Measurements from ENCODE around the gene MTFR1L. TPM values are rescaled to one million over a fixed set of nuclear protein-coding genes. Genes with fewer than 3 reads are reported as not detected.

MTFR1L gene
- polyA plus RNA-seq, 5 donors = 71.4 to 89.1 (median 77.6) TPM

GRCh38 chr1:25786887-25787759 is 32.6 kb upstream of the MTFR1L start:
- no peak for DNase-seq

- DNase-seq = no peak
Observed at GRCh38 chr1:25787760-25788166, 32.0 kb upstream of the MTFR1L start.

- no peak for DNase-seq
Observed at GRCh38 chr1:25790472-25790871, 29.3 kb upstream of the MTFR1L start.

GRCh38 chr1:25792115-25792514 is 27.6 kb upstream of the MTFR1L start:
- DNase-seq = no peak

GRCh38 chr1:25793585-25794170 is 26.1 kb upstream of the MTFR1L start:
- DNase-seq = no peak

DNA sequence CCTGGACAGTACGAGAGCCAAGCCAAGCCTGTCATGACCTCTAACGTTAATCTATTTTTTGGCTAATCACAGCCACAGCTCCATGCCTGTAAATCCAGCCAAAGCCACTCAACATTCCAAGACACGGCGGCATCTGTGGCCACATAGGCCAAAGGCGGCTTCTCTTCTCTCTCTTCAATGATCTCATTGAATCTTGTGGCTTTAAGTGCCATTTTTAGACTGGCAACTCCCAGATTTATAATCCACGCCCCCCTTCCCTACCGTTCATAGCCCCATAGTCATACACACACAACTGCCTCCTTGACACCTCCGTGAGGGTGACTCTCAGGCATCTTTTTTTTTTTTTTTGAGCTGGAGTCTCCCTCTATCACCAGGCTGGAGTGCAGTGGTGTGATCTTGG is 25.4 kb upstream of the MTFR1L start:
- no peak for DNase-seq

DNA sequence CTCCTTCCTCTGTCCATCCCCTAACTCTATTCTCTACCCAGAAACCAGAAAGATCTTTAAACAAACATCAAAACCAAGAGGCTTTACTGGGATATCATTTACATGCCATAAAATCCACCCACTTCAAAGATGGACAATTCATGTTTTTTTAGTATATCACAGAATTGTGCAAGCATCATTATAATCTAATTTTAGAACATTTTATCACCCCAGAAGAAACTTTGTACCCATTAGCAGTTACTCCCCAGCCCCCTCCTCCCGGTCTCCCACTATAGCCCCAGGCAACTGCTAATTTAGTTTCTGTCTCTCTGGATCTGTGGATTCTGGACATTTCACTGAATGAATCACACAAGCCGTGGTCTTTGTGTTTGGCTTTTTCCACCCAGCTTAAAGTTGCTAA is 24.5 kb upstream of the MTFR1L start:
- DNase-seq = no peak

GRCh38 chr1:25795946-25796810 is 23.6 kb upstream of the MTFR1L start:
- DNase-seq = no peak

DNA sequence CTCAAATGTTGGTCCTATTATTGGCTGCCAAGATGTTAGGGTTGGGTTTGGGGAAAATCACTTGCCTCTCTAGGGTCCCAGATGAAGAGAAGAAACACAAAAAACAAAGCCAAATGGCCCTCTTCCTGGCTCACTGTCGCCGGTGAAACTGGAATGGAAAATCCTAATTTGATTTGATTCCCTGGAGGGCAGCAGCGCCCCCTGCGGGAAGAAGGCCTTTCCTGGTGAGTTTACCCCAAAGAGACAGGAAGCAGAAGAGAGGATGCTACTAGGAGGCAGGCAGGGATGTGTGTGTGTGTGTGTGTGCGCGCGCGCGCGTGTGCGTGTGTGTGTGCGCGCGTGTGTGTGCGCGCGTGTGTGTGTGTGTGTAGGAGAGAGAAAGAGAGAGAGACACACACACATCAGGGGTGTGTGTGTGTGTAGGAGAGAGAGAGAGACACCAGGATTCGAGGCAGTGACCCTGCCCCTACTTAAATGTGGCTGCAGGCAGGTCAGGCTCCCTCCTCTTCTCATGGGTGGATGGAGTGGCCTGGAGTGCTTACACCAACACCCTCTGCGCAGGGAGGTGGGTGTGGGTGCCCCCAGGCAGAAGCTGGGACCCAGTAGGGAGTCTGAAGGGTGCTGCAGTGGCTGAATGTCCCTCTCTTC is 22.8 kb upstream of the MTFR1L start:
- peak; percentile 61 to 67 for DNase-seq

GRCh38 chr1:25797939-25798338 is 21.8 kb upstream of the MTFR1L start:
- DNase-seq = no peak

DNA sequence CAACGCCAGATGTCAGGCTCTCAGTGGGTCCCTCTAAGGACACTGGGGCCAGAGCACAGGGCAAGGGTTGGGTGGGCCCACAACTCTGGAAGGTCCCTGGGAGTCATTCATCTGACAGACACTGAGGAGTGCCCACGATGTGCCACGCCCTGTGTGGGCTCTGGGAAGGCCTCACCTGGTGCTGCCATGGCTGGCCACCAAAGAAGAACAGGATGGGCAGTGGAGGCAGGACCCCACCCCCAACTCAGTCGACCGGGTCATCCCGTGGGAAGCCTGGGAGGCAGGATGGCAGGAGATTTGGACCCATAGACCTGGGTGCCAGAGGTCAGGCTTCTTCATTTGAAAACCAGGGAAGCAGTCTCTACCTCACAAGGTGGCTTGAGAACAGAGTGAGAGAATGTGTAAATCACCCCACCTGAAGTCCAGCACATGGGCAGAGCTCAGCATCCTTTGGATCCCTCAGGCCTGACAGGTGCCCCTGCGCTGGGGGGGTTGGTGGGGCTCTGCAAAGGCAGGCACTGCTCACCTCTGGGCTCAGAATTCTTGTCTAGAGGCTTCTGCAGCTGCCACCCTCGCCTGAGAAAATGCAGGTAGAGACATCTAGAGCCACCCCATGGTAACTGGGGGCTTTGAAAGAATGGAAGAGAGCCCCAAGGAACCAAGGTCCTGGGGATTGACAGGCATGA is 20.9 kb upstream of the MTFR1L start:
- no peak for DNase-seq

- DNase-seq = no peak
Observed at GRCh38 chr1:25799352-25799934, 20.3 kb upstream of the MTFR1L start.

GRCh38 chr1:25799935-25800702 is 19.6 kb upstream of the MTFR1L start, which contains the start of gene SELENON:
TSS of gene SELENON (plus strand) at chr1:25800193. CDS start at chr1:25800231, 38 bp downstream.
- peak; percentile 53 to 70 for DNase-seq

DNA sequence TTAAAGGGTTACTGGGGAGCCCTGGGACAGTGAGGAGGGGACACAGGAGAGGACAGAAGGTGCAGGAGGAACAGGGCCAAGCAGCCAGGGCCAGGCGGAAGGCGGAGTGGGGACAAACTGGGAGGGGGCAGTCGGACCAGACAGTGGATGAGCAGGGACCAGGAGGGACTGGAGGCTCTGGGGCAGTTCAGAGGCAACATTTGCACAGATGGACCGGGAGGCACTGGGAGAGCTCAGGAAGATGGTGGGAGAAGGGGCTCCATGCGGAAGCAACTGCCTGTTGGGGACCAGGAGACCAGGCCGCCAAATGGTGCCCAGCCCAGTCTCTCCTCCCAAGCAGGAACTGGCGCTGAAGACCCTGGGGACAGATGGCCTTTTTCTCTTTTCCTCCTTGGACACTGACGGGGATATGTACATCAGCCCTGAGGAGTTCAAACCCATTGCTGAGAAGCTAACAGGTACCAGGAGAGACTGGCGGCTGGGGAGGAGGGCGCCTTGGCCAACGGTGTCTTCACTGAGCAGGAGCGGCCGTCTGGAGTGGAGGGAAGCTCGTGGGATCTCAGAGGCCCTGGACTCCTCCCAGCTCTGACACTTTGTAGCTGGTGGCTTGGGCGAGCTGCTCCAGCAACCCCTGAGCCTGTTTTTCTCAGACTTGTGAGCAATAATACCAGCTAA is 18.9 kb upstream of the MTFR1L start:
- DNase-seq = no peak

DNA sequence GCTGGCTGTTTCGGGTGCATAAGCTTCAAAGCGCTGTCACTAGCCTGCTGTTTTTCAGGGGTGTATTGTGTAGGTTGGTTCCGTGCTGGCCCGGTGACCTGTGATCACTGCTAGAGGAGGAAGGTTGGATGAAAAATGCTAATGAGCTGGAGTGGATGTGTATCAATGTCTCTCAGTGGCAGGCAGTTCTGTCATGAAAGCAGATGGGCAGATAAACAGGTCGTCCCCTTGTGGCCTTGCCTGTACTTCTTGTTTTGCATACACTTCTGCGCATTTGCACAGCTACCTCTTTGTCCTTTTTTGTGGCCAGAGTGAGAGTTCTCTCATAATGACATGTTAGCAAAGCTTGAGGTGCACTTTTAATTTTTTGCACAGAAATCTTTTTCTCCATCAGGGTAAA is 16.8 kb upstream of the MTFR1L start:
- DNase-seq = no peak

DNA sequence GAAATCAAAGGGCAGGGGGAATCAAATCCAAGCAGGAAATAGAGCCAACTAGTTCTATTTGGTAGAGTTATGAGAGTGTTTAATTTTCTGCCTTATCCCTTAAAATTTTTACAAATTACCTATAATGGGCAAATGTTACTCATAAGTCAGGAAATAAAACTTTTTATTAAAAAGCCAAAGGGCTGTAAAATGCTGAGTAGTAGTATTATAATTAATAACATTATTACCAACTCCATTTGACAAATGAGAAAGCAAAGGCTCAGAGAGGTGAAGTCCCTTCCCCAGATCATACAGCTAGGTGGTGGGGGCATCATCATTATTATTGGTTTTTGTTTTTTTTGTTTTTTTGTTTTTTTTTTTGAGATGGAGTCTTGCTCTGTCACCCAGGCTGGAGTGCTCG is 16.4 kb upstream of the MTFR1L start:
- DNase-seq = no peak

DNA sequence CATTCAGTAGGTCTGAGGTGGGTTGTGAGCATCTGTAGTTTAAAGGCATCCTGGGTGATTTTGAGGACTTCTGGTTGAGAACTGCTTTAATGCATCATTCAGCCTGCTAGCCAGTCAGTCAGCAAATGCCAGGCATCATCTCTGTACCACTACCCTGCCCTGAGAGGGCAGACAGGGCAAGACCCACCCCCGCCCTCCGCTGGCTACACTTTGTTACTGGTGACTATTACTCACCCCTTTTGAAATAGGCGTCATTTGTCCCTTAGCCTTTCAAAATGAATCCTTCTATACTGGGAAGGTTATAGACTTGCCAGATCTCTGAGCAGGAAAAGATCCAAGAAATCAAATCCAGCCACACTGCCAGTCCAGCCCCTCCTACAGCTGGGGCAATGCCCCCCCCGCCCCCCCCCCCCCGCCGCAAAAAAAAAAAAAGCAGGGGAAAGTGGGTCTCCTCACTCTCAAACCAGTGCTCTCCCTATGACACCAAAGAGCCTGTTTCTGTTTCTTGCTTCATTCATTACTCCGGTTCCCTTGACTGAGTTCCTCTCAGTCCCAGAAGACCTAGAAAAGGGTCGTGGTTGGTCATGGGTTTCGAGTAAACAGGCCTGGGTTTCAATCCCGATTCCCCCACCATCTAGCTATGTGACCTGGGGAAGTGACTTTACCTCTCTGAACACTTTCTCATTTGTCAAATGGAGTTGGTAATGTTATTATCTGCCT is 15.3 kb upstream of the MTFR1L start:
- DNase-seq = no peak

DNA sequence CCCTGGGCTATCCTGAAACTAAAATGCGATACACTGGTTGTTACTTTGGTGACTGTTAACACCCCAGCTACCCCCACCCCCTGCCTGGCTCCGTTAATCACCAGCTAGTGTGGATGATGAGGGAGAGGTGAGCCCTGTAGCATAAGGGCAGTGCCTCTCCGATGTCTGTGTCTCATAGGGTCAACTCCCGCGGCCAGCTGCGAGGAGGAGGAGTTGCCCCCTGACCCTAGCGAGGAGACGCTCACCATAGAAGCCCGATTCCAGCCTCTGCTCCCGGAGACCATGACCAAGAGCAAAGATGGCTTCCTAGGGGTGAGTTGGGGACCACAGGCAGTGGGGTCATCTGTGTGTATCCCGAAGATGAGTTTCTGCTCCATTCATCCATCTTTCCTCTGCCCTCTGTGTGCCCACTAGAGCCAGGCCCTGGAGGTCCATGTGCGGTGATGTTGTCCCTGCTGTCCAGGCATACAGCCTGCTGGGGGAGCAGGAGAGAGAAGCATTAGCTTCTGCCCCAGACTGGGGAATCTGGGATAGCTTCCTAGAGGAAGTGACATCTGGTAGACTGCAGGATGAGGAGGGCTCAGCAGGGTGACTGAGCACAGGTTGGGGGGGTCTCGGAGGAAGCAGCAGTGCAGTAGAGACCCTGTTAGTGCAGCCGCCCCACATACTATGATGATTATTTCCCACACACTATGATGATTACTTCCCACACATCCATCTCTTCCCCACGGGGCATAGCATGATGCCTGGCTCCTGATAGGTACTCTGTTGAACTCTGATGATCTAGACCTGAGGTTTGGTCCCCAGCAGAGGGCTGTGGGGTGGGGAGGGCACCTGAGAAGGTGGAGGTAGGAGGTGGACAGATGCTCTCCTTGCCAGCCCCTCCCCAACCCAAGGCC is 14.5 kb upstream of the MTFR1L start:
- DNase-seq = no peak
